ENCODE results near the gene GPATCH1.
"Not testable (repeated sequence)": the region's sequence is repeated elsewhere in the genome, so short reads cannot be mapped to it uniquely, and the experiment has no call there.

The GPATCH1 gene

GRCh38 chr19:33154313-33154712 lies 73.3 kb downstream of the GPATCH1 start:
- H3K4me3 ChIP-seq (ENCODE audit: low read depth in 1 of 2, low read length in 2 of 2); H3K9ac ChIP-seq (ENCODE audit: low read depth in 1 of 2, low read length in 2 of 2); H3K36me3 ChIP-seq (ENCODE audit: control insufficient read depth in 1 of 2, insufficient read depth in 2 of 2, low read length in 2 of 2); H3K9me3 ChIP-seq (ENCODE audit: control insufficient read depth in 1 of 2, low read length in 2 of 2); H3K27ac ChIP-seq (ENCODE audit: low read depth, low read length); H3K4me1 ChIP-seq (ENCODE audit: control insufficient read depth in 1 of 2, insufficient read depth in 2 of 2, low read length in 2 of 2); H3K27me3 ChIP-seq (ENCODE audit: control insufficient read depth in 1 of 2, insufficient read depth in 2 of 2, low read length in 2 of 2): not testable (repeated sequence)

DNA sequence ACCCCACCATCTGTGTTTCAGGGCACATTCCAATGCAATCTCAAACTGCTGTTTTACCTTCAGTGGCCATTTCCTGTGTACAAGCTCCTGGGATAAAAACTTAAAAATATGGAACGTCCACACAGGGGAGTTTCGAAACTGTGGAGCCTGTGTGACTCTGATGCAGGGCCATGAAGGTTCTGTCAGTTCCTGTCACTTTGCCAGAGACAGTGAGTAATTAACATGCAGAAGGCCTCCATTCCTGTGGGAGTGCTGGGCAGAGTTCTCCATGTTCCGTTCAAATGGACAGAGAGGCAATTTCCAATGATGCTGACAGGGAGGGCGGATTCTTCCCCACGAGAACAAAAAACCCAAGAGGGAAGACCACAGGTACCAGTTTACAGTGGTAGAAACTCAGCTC lies 75.4 kb downstream of the GPATCH1 start:
- Histone ChIP-seq H3K4me1 (ENCODE audit: control insufficient read depth in 1 of 2, insufficient read depth in 2 of 2, low read length in 2 of 2) (peaks cover 0 to 8% of the 10 kb centered on the region in 2 donors), H3K27me3 (ENCODE audit: control insufficient read depth in 1 of 2, insufficient read depth in 2 of 2, low read length in 2 of 2) (no peaks in the 10 kb centered on the region), H3K9me3 (ENCODE audit: control insufficient read depth in 1 of 2, low read length in 2 of 2) (no peaks in the 10 kb centered on the region)

DNA sequence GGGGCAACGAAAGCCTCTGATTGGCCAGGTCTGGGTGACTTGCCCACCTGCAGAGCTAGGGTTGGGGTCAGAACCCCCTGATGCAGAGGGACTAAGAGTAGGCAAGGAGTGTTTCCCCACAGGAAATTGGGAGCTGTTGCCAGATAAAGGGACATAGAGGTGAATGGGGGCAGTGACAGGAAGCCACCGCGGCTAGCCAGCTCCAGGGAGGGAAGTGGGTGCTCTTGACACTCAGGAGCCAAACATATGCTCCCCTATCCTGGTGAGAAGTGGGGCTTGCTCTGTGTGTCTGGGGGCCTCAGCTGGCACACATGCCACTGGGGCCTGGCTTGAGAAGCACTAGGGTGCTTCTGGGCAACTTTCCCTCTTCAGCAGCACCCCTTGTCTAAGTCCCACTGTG lies 76.9 kb downstream of the GPATCH1 start:
- Histone ChIP-seq H3K27me3 (ENCODE audit: control insufficient read depth in 1 of 2, insufficient read depth in 2 of 2, low read length in 2 of 2) (no peaks in the 10 kb centered on the region), H3K36me3 (ENCODE audit: control insufficient read depth in 1 of 2, insufficient read depth in 2 of 2, low read length in 2 of 2) (no peaks in the 10 kb centered on the region), H3K9ac (ENCODE audit: low read depth in 1 of 2, low read length in 2 of 2) (no peak overlapping the region), H3K27ac (ENCODE audit: low read depth, low read length) (no peak overlapping the region), H3K4me1 (ENCODE audit: control insufficient read depth in 1 of 2, insufficient read depth in 2 of 2, low read length in 2 of 2) (peaks cover 0 to 8% of the 10 kb centered on the region in 2 donors), H3K9me3 (ENCODE audit: control insufficient read depth in 1 of 2, low read length in 2 of 2) (no peaks in the 10 kb centered on the region), H3K4me3 (ENCODE audit: low read depth in 1 of 2, low read length in 2 of 2) (no peak overlapping the region)

More for the DNA sequence above, 75.4 kb downstream of the GPATCH1 start:
- Histone ChIP-seq H3K36me3 (ENCODE audit: control insufficient read depth in 1 of 2, insufficient read depth in 2 of 2, low read length in 2 of 2) (no peaks in the 10 kb centered on the region), H3K27ac (ENCODE audit: low read depth, low read length) (no peak overlapping the region), H3K4me3 (ENCODE audit: low read depth in 1 of 2, low read length in 2 of 2) (no peak overlapping the region), H3K9ac (ENCODE audit: low read depth in 1 of 2, low read length in 2 of 2) (no peak overlapping the region)

DNA sequence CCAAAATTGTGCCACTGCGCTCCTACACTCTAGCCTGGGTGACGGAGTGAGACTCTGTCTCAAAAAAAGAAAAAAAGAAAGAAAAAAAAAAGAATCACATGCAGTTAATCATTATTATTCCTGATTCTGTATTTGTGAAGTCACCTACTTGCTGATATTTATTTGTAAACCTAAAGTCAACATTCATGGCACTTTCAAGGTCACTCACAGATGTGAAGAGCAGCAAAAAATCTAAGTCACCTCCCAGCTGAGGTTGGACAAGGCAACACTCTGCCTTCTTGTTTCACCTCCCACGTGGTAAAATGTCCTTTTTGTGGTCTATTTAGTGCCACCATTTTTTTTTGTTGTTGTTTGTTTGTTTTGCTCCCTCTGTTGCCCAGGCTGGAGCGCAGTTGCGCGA lies 77.4 kb downstream of the GPATCH1 start:
- no peaks in the 10 kb centered on the region for H3K36me3 ChIP-seq (ENCODE audit: control insufficient read depth in 1 of 2, insufficient read depth in 2 of 2, low read length in 2 of 2)
- no peak overlapping the region for H3K9ac ChIP-seq (ENCODE audit: low read depth in 1 of 2, low read length in 2 of 2)
- H3K4me3 ChIP-seq (ENCODE audit: low read depth in 1 of 2, low read length in 2 of 2): no peak overlapping the region
- H3K9me3 ChIP-seq (ENCODE audit: control insufficient read depth in 1 of 2, low read length in 2 of 2): no peaks in the 10 kb centered on the region
- H3K4me1 ChIP-seq (ENCODE audit: control insufficient read depth in 1 of 2, insufficient read depth in 2 of 2, low read length in 2 of 2): peaks cover 0 to 8% of the 10 kb centered on the region in 2 donors
- H3K27me3 ChIP-seq (ENCODE audit: control insufficient read depth in 1 of 2, insufficient read depth in 2 of 2, low read length in 2 of 2): no peaks in the 10 kb centered on the region
- no peak overlapping the region for H3K27ac ChIP-seq (ENCODE audit: low read depth, low read length)

- H3K4me1 ChIP-seq (ENCODE audit: control insufficient read depth in 1 of 2, insufficient read depth in 2 of 2, low read length in 2 of 2): peaks cover 0 to 8% of the 10 kb centered on the region in 2 donors
- H3K9ac ChIP-seq (ENCODE audit: low read depth in 1 of 2, low read length in 2 of 2): no peak overlapping the region
- no peaks in the 10 kb centered on the region for H3K36me3 ChIP-seq (ENCODE audit: control insufficient read depth in 1 of 2, insufficient read depth in 2 of 2, low read length in 2 of 2)
- no peaks in the 10 kb centered on the region for H3K27me3 ChIP-seq (ENCODE audit: control insufficient read depth in 1 of 2, insufficient read depth in 2 of 2, low read length in 2 of 2)
- H3K4me3 ChIP-seq (ENCODE audit: low read depth in 1 of 2, low read length in 2 of 2): no peak overlapping the region
- H3K27ac ChIP-seq (ENCODE audit: low read depth, low read length): no peak overlapping the region
- no peaks in the 10 kb centered on the region for H3K9me3 ChIP-seq (ENCODE audit: control insufficient read depth in 1 of 2, low read length in 2 of 2)
Observed at GRCh38 chr19:33159149-33159548, 78.2 kb downstream of the GPATCH1 start.

- Histone ChIP-seq H3K9ac (ENCODE audit: low read depth in 1 of 2, low read length in 2 of 2) (no peak overlapping the region), H3K27ac (ENCODE audit: low read depth, low read length) (no peak overlapping the region), H3K9me3 (ENCODE audit: control insufficient read depth in 1 of 2, low read length in 2 of 2) (no peaks in the 10 kb centered on the region), H3K36me3 (ENCODE audit: control insufficient read depth in 1 of 2, insufficient read depth in 2 of 2, low read length in 2 of 2) (no peaks in the 10 kb centered on the region), H3K4me1 (ENCODE audit: control insufficient read depth in 1 of 2, insufficient read depth in 2 of 2, low read length in 2 of 2) (peaks cover 0 to 8% of the 10 kb centered on the region in 2 donors), H3K4me3 (ENCODE audit: low read depth in 1 of 2, low read length in 2 of 2) (no peak overlapping the region), H3K27me3 (ENCODE audit: control insufficient read depth in 1 of 2, insufficient read depth in 2 of 2, low read length in 2 of 2) (no peaks in the 10 kb centered on the region)
Observed at GRCh38 chr19:33159893-33160292, 78.9 kb downstream of the GPATCH1 start.

GRCh38 chr19:33161201-33161600 lies 80.2 kb downstream of the GPATCH1 start:
- Histone ChIP-seq H3K36me3 (ENCODE audit: control insufficient read depth in 1 of 2, insufficient read depth in 2 of 2, low read length in 2 of 2) (no peaks in the 10 kb centered on the region), H3K9me3 (ENCODE audit: control insufficient read depth in 1 of 2, low read length in 2 of 2) (no peaks in the 10 kb centered on the region), H3K27me3 (ENCODE audit: control insufficient read depth in 1 of 2, insufficient read depth in 2 of 2, low read length in 2 of 2) (no peaks in the 10 kb centered on the region), H3K4me1 (ENCODE audit: control insufficient read depth in 1 of 2, insufficient read depth in 2 of 2, low read length in 2 of 2) (peaks cover 0 to 8% of the 10 kb centered on the region in 2 donors), H3K4me3 (ENCODE audit: low read depth in 1 of 2, low read length in 2 of 2) (no peak overlapping the region), H3K9ac (ENCODE audit: low read depth in 1 of 2, low read length in 2 of 2) (no peak overlapping the region), H3K27ac (ENCODE audit: low read depth, low read length) (no peak overlapping the region)

DNA sequence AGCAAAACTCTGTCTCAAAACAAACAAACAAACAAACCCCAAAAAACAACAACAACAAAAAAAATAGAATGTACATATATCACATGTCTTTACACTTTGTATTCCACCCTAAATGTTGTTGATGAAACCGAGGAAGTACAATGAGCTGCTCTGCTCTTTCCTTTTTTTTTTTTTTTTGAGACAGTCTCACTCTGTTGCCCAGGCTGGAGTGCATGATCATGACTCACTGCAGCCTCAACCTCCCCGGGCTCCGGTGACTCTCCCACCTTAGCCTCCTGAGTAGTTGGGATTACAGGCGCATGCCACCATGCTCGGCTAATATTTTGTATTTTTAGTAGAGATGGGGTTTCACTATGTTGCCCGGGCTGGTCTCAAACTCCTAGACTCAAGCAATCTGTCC lies 82.5 kb downstream of the GPATCH1 start:
- no peaks in the 10 kb centered on the region for H3K36me3 ChIP-seq (ENCODE audit: control insufficient read depth in 1 of 2, insufficient read depth in 2 of 2, low read length in 2 of 2)
- H3K27ac ChIP-seq (ENCODE audit: low read depth, low read length): no peak overlapping the region
- no peak overlapping the region for H3K9ac ChIP-seq (ENCODE audit: low read depth in 1 of 2, low read length in 2 of 2)
- H3K4me3 ChIP-seq (ENCODE audit: low read depth in 1 of 2, low read length in 2 of 2): no peak overlapping the region
- H3K9me3 ChIP-seq (ENCODE audit: control insufficient read depth in 1 of 2, low read length in 2 of 2): no peaks in the 10 kb centered on the region
- H3K4me1 ChIP-seq (ENCODE audit: control insufficient read depth in 1 of 2, insufficient read depth in 2 of 2, low read length in 2 of 2): peaks cover 0 to 8% of the 10 kb centered on the region in 2 donors
- no peaks in the 10 kb centered on the region for H3K27me3 ChIP-seq (ENCODE audit: control insufficient read depth in 1 of 2, insufficient read depth in 2 of 2, low read length in 2 of 2)

- not testable (repeated sequence) for H3K27ac ChIP-seq (ENCODE audit: low read depth, low read length); H3K4me1 ChIP-seq (ENCODE audit: control insufficient read depth in 1 of 2, insufficient read depth in 2 of 2, low read length in 2 of 2); H3K4me3 ChIP-seq (ENCODE audit: low read depth in 1 of 2, low read length in 2 of 2); H3K36me3 ChIP-seq (ENCODE audit: control insufficient read depth in 1 of 2, insufficient read depth in 2 of 2, low read length in 2 of 2); H3K27me3 ChIP-seq (ENCODE audit: control insufficient read depth in 1 of 2, insufficient read depth in 2 of 2, low read length in 2 of 2); H3K9ac ChIP-seq (ENCODE audit: low read depth in 1 of 2, low read length in 2 of 2); H3K9me3 ChIP-seq (ENCODE audit: control insufficient read depth in 1 of 2, low read length in 2 of 2)
Observed at GRCh38 chr19:33166037-33166436, 85.1 kb downstream of the GPATCH1 start.

- H3K9me3 ChIP-seq (ENCODE audit: control insufficient read depth in 1 of 2, low read length in 2 of 2): no peaks in the 10 kb centered on the region
- peaks cover 0 to 9% of the 10 kb centered on the region in 2 donors for H3K4me1 ChIP-seq (ENCODE audit: control insufficient read depth in 1 of 2, insufficient read depth in 2 of 2, low read length in 2 of 2)
- no peak overlapping the region for H3K4me3 ChIP-seq (ENCODE audit: low read depth in 1 of 2, low read length in 2 of 2)
- no peak overlapping the region for H3K9ac ChIP-seq (ENCODE audit: low read depth in 1 of 2, low read length in 2 of 2)
- H3K27ac ChIP-seq (ENCODE audit: low read depth, low read length): no peak overlapping the region
- no peaks in the 10 kb centered on the region for H3K36me3 ChIP-seq (ENCODE audit: control insufficient read depth in 1 of 2, insufficient read depth in 2 of 2, low read length in 2 of 2)
- no peaks in the 10 kb centered on the region for H3K27me3 ChIP-seq (ENCODE audit: control insufficient read depth in 1 of 2, insufficient read depth in 2 of 2, low read length in 2 of 2)
Observed at GRCh38 chr19:33167438-33167837, 86.5 kb downstream of the GPATCH1 start.

DNA sequence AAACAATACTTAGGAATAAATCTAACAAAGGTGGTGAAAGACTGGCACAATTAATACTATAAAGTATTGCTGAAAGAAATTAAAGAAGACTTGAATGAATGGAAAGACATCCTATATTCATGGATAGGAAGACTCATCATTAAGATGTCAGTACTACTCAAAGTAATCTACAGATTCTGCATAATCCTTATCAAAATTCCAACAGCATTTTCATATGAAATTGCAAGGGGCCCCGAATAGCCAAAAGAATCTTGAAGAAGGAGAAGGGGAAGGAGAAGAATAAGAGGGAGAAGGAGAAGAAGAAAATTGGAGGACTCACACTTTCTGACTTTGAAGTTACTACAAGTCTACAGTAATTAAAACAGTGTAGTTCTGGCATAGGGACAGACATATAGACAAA lies 87.5 kb downstream of the GPATCH1 start:
- Histone ChIP-seq H3K9ac (ENCODE audit: low read depth in 1 of 2, low read length in 2 of 2) (no peak overlapping the region), H3K9me3 (ENCODE audit: control insufficient read depth in 1 of 2, low read length in 2 of 2) (no peaks in the 10 kb centered on the region), H3K36me3 (ENCODE audit: control insufficient read depth in 1 of 2, insufficient read depth in 2 of 2, low read length in 2 of 2) (no peaks in the 10 kb centered on the region), H3K4me3 (ENCODE audit: low read depth in 1 of 2, low read length in 2 of 2) (no peak overlapping the region), H3K27me3 (ENCODE audit: control insufficient read depth in 1 of 2, insufficient read depth in 2 of 2, low read length in 2 of 2) (no peaks in the 10 kb centered on the region), H3K4me1 (ENCODE audit: control insufficient read depth in 1 of 2, insufficient read depth in 2 of 2, low read length in 2 of 2) (peaks cover 5 to 9% of the 10 kb centered on the region in 2 donors), H3K27ac (ENCODE audit: low read depth, low read length) (no peak overlapping the region)
